ENCODE data around the gene MEGF9.

GRCh38 chr9:120708526-120709224, 5.6 kb downstream of the MEGF9 start:
- TF ChIP-seq CTCF (IDR thresholded peaks at IDR 0.05; ENCODE audit: insufficient read depth, low read depth, low read length) (no peak), EZH2 (IDR thresholded peaks at IDR 0.05; ENCODE audit: insufficient read depth, low read length) (no peak)

Data from astrocyte (in vitro differentiated cells and primary cell).